ENCODE measurements around the gene APOBEC4.
"Not testable (repeated sequence)": the region's sequence is repeated elsewhere in the genome, so short reads cannot be mapped to it uniquely, and the experiment has no call there.

Gene APOBEC4, protein sequence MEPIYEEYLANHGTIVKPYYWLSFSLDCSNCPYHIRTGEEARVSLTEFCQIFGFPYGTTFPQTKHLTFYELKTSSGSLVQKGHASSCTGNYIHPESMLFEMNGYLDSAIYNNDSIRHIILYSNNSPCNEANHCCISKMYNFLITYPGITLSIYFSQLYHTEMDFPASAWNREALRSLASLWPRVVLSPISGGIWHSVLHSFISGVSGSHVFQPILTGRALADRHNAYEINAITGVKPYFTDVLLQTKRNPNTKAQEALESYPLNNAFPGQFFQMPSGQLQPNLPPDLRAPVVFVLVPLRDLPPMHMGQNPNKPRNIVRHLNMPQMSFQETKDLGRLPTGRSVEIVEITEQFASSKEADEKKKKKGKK

DNA sequence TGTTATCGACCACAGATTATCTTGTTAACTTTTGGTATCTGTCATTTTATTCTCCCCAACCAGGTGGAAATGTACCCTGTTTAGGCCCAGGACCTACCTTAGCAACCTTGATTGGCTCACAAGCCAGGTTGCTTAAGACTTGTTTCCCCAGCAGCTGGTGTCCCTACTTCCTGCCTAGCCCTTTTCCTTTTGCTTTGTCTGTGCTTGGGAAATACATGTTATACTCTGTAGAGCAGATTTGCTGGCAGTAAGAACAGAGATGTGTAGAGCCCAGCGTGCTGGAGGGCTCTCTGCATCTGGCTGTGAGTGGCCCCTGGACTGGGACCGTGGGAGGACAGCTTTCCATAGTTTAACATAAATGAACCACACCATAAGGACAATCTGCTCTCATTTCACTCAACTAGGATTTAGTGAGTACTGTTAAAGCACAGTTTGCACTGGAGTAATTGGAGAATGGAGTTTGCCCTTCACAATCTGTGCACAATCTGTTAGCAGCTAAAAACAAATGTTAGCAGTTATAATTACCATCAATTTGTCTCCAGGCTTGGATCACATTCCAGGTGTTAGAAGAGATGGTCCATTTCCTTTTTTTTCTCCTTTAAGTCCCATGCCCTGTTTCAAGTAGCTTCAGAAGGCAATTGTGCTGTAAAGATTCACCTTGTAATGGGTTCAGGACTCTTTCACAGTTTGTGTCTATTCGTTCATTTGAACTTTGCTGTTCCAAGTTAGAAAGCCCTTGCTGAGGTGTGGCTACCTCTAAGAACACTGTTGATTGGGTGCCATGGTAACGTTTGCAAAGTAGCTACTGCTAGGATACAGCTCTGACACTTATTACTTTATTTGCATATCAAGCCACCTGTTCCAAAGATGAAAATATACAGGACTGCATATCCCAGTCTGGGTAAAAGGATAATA is at the start of gene APOBEC4:
TSS of gene APOBEC4 (minus strand) at position 770 of the 915 bp plus-strand sequence. CDS start 4,535 bp downstream, outside the sequence.
- no peak for DNase-seq (ENCODE audit: low read depth, low spot score)

DNA sequence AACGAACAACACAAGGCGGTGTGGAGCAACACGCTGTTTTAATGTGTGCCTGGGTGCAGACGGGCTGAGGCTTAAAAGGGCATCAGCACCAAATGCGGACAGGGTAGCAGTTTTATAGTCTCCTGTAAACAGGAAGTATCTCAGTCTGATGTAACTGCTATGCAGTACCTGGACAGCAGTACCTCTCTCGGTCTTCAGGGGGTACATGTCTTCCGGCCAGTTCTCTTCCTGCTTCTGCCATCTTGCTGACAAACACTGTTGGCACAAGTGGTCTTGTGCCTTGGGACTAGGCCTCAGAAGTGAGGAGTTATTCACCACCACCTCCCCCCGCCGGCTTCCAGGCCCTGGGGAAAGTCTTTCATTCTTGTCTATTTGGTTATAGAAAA is 49.7 kb upstream of the APOBEC4 start:
- no peak for DNase-seq (ENCODE audit: low read depth, low spot score)

DNA sequence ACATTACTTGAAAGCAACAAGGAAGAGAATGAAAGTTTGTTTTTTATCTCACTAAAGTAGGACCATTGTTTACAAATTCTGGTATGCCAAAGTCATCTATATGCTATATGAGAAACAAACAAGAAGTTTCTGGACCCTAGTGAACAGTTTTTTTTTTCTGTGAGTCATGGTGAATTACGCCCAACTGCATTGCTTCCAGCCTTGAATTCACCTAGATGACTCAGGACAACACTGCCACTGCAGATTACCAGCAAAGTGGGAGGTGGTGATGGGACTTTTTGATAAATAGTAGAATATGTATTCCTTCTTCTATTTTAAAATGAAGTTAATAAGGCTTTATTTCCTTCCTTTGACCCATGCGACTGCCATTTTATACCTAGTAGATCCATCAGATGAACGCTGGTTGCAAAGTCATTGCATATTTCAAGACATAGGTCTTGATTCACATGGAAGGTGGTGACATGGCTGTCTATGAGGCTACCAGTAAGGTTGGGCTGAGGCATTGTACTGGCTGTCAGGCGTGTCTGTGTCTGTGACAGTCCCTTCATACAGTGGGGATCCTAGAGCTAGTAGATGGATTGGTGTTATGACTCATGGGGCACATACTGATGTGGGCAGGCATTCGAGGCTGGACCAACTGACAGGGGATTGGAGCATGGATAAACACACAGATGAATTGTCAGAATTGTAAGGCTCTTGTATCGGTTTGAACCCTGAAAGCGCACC is 49.1 kb upstream of the APOBEC4 start:
- no peak for DNase-seq (ENCODE audit: low read depth, low spot score)

DNA sequence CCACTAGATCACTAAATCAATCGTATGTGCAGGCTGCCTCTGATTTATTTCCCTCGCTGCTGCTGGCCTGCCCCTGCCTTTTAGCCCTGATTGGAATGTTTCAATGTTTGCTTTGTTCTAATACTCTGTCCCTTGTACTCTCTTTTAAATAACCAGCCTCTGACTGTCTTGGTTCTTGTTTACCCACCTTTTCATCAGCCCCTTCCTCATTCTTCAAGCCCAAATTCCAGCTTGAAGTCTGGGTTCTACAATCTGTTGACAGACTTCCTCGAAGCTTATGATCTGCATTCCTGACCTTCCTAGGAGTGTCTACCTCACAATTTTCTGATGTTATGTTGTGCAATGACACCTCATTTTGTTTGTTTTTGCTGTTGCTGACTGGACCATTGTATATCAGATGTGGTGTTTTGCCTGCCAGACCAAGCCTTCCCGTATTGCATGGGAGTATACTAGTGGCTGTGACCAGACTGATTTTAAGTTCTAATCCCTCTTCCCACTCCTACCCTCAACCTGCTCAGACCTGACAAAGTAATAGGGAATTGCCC is 46.6 kb upstream of the APOBEC4 start:
- no peak for DNase-seq (ENCODE audit: low read depth, low spot score)

DNA sequence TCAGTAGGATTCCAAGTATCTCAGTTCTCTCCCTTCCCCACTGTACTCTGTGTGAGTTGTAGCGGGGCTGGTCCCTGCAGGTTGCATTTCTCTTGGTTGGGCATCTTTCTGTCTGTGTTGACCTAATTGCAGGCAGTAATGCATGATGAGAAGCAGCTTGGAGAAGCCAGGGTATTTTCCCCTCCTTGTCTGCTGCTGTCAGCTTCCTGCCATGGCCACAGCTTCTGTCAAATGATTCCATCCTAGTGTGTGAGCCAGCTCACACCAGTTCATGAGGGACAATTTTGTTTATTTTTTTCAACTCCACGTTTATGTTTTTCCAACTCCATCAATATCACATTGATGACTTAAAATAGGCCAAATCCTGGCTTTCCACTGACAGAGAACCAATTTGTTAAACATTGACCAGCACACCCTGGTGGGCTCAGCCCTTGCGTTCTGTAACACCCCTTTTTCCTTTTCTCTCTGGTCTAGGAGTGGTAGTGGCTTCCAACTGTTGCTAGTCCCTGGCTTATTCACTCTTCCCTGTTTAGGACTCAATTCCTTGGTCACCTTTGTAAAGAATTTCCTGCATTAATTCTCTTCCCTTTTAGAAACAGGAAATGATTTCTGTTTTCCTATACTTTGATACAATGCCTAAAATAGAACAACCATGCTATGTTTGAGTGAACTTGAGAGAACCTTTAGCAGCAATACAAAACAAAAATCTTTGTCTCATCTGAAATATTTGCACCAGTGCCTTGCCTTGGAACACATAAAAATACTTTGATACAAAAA is 44.9 kb upstream of the APOBEC4 start:
- DNase-seq (ENCODE audit: low read depth, low spot score) = no peak

DNA sequence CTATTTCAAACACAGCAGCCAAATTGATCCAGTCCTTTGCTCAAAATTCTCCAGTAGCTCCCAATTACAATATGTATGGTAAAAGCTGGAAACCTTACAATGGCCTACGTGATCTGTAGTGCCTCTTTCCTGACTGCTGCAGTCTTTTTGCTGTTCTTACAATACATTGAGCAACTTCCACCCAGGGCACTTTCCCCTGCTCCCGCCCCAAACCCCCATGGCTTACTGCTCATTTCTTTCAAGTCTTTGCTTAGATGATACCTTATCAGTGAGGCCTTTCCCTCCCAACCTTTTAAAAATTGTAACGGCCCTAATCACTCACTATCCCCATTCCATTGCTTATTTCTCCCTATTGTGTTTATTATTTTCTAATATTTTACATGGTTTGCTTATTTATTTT is 43.9 kb upstream of the APOBEC4 start:
- DNase-seq (ENCODE audit: low read depth, low spot score) = no peak

DNA sequence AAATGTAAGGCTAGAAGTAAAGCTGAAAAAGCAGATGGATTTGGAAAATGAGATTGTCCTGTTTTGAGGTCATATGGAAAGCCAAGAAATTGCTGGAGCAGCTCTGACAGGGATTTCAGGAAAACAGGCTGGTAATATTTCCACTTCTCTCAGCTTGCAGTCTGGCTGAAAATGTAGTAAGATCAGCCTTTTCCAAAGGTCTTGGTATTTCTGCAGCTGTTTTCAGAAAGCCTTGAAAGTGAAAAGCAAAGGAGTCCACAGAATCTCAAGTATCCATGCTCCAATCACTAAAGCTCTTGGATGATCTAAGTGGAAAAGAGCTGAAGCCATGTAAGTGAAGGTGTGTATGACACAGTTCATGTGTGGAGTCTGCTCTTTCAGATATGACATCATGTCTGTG is 41.6 kb upstream of the APOBEC4 start:
- DNase-seq (ENCODE audit: low read depth, low spot score) = no peak

DNA sequence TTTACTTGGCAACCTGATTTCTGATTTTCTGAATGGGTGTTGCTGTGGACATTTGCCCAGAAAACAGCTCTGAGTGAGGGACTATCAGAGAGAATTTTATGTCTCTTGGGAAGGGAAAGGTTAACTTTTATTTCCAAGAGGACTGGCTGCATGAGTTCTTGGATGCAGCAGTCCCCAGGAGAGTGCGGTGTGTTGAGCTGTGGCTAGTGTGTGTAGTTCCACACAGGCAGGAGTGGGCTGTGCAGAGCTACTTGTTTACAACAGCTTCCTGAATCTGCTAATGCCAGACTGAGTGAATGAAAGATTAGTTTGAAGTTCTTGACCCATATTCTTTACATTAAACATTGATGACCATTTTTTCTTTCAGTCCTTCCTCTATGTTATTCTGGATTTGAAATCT is 41.0 kb upstream of the APOBEC4 start:
- no peak for DNase-seq (ENCODE audit: low read depth, low spot score)

DNA sequence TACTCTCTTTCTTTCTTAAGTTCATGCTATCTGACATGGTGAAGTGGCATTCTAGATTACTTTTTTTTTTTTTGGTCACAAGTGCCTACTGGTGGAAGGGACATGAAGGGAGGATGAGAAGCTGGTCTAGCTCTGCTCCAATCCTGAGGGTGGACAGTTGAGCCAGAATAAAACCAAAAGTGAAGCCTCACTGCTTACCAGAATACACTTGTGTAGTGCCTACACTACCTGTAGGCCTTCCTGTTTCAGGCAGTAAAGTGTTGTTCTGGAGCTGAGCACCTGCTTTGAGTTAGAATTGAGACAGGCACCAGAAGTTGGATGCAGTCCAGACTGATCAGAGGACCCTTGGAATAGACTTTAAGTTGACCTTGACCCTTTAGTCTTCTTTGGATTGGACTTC is 40.4 kb upstream of the APOBEC4 start:
- no peak for DNase-seq (ENCODE audit: low read depth, low spot score)

DNA sequence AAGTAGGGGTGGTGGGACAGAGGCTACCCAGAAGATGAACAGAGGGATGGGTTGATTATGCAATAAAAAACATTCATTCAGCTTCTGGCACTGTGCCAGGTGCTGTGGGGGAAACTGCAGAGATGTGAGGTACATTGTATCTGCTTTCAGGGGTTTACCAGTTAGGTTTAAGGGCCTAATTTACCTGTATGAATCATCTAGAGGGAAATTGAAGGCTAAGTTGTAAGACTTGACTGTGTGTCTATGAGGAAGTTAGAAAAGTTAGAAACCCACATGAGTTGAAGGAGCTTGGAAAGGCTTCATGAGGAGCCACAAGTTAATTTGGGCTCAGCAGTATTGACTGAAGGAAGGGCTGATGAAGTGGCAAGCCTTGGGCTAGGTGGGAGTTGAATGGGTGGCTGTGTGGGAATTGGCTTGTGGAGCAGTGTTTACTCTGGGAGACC is 36.7 kb upstream of the APOBEC4 start:
- no peak for DNase-seq (ENCODE audit: low read depth, low spot score)

DNA sequence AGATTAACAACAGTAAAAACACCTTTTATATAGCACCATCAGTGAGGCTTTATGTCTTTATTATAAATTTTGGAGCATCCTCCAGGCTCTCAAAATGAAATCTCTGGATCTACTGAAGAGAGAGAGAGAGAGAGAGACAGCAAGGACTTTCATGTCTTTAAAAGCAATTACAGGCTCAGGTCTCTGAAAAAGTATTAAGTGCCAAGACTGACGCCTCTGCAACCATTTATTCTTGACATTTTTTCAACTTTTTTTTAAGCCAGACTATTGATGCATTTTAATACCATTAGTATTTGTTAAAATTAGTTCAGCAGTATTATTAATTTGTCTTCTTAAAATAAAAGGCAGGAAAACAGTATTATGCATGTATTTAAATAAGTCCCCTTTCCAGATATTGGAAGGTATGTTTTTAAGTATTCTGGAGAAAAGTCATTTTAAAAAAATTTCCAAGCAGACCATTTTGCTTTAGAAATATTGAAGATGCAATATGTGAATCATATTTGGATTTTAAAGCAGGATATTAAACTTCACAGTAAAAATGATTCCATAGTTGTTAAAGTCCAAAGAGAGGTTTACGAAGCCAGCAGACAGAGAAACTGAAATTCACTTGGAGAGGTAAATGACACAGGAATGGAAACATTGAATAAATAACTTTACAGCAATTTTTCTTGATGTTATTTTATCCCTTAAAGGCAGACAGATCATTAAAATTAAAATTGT is 35.4 kb upstream of the APOBEC4 start:
- DNase-seq (ENCODE audit: low read depth, low spot score) = no peak

DNA sequence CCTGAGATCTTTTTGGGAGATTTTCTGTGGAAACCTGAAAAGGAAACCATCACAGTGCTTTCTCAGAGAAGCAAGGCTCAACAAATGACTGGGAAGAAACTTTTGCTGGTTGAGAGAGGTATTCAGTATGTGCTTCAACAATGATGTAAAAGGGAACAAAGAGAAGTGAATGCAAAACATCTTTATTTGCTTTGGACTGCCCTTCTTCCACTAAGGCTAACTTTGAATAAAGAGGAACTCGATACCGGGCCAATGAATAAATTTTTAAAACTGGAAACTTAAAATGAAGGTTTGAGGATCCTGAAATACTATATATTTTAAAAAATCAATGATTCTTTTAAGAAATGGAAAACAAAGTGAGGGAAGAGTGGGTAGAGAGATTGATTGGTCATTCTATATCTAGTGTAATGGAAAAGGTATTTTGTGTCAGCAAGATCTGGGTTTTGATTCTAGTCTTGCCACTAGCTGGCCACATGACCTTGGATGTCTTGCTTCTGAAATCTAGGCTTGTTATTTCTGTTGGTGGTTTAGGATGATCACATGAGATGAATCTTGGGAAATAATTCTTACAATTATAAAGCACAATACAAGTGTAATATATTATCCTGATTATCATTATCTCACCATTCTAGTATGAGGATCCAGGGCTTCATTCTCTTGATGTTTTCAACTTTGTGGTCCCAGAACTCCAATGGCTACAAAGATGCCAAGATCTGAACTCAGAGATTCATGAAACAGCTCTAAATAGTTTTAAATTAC is 34.6 kb upstream of the APOBEC4 start:
- no peak for DNase-seq (ENCODE audit: low read depth, low spot score)

DNA sequence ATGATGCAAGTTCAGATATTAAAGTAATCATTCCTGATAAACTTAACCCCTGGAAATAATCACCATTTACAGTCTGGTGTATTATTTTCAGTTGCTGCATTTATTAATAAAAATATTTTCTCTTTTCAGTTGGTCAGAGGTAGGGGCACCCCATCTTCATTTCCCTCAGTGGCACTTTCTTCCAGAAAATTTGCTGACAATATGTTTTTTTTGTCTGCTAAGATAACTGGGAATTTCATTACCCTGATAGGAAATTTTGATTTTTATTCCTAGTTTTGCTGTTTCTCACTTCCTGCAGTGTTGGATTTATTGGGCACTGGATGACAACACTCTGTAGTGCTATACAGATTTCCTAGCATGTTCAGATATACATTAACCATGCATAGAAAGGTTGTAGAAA is 33.1 kb upstream of the APOBEC4 start:
- no peak for DNase-seq (ENCODE audit: low read depth, low spot score)

DNA sequence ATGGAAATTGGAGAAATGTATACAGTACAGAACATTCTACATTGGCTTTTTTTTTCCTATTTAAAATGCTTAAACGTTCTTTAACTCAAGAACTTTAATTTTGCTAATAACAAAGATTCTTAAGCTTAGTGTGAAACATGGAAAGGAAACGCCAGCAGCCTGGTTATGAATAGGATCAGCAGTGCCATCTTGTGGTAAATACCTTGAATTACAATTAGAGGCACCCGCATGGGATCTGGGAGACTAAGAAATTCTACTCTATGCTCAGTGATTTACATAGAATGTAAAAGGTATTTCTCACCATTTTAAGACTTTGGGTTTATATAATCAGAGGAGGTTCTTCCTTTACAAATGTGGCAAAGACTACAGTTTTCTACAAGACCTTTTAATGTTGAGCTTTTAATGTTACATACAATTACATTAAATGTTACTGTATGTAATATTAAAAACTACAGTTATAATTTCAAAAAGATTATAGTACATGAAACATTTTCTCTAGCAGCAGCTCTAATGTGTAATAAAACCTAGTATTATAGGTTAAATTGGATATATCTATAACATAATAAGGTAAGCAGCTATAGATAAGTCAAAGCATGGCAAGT is 32.1 kb upstream of the APOBEC4 start:
- DNase-seq (ENCODE audit: low read depth, low spot score) = no peak

DNA sequence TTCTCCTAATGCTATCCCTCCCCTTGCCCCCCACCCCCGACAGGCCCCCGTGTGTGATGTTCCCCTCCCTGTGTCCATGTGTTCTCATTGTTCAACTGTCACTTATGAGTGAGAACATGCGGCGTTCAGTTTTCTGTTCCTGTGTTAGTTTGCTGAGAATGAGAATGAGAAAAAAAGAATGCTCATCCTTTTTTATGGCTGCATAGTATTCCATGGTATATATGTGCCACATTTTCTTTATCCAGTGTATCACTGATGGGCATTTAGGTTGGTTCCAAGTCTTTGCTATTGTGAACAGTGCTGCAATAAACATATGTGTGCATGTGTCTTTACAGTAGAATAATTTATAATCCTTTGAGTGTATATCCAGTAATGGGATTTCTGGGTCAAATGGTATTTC is 26.2 kb upstream of the APOBEC4 start:
- not testable (repeated sequence) for DNase-seq (ENCODE audit: low read depth, low spot score)

DNA sequence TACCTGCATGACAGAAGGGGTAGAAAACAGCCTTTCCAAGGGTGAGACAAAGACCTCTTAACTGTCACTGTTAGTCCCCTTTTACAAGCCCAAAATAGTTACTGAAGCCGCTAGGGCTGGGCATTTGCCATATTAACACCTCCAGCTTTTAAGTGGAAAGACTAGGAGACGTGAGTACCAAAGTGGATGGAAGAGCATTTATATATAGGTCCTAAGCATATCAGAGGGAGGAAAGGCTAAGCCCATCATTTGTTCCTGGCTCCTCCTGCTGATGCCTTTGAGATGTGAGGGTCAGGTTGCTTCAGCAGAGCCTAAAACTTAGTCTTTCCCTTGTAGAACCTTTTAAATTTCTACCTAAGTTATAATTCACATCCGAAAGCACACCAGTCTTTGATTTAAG is 25.7 kb upstream of the APOBEC4 start:
- DNase-seq (ENCODE audit: low read depth, low spot score) = no peak

DNA sequence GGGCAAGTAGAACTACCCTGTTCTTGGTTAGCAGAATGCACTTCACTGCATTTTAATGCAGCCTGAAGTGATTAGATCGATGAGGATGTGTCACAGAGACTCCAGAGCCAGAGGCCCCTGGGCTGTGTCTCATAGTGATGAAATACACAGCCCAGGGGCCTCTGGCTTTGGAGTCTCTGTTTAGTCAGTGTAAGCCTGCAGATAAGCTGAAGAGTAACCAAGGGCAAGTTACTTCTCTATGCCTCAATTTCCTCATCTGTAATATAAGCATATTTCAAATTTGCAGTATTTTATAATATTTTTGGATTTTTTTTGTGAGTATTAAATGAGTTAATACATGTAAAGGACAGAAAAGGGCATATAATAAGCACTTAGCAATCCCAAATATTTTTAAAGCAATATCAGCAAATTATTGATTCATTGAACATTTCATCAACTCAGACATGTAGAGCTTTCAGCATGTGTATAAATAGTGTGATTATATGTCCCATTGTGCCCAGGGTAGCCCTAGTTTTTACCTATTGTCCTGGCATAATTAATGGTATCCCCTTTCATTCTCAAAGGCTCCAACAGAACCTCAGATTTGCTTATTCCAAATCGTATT is 23.6 kb upstream of the APOBEC4 start:
- no peak for DNase-seq (ENCODE audit: low read depth, low spot score)

DNA sequence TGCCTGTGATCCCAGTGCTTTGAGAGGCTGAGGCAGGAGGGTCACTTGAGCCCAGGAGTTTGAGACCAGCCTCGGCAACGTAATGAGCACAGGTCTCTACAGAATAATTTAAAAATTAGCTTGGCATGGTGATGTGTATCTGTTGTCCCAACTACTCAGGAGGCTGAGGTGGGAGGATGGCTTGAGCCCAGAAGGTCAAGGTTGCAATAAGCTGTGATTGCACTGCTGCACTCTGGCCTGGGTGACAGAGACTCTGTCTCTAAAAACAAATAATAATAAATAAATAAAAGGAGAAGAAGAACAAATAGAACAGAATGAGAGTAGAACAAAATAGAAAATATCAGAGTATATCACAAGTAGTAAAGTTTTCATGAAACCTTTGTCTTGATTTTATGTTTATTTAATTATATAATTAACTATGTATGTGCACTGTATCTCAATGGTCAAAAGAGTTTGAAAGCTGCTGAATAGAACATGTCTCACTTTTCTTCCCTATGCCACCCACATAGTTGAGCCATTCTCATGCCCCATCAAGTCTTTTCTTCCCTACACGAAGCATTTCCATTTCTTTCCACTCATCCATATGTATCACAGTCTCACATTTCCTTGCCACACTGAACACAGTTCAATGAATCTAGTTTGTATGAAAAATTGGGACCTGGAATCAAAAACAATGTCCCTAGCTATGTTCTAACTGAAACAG is 22.9 kb upstream of the APOBEC4 start:
- no peak for DNase-seq (ENCODE audit: low read depth, low spot score)

All from brain pericyte (primary cell).